DMS53 (cell line): ENCODE results near the gene SLC1A2.

Experiments used
- DNase-seq: peaks from one replicate; lab custom pipeline; 2025; lab: John Stamatoyannopoulos, UW

SLC1A2 gene

DNA sequence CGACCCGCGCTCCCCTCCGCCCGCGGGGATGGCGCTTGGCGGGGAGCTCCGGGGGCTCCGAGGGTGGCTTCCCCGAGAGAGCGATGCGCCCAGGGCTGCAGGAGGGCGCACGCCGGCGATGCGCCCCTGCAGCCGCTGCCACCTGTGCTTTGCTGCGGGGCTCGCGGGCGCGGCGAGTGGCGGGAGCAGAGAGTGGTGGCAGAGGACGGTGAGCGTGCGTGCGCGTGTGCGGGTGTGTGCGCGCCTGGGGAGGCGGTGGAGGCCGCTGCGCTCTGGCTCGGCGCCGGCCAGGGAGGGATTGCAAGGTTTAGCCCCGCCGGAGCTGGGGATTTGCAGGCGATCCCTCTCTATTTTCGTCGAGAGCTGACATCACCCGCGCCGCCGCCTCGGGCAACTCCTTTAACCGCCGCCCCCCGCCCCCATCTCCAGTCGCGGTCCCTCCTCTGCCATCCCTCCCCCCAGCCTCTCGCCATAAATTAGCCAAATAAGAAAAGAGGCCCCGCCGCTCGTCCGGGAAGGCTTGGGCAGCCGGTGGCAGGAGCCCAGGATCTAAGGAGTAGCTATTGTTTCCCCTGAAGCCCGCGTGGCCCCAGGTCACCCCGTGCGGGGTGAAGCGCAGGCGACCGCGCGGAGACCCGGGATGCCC lies at the start of gene SLC1A2:
TSS of gene SLC1A2 (minus strand) at position 375 of the 646 bp plus-strand sequence. CDS start 592 bp downstream, outside the sequence.
- peak; percentile 55 for DNase-seq

DNA sequence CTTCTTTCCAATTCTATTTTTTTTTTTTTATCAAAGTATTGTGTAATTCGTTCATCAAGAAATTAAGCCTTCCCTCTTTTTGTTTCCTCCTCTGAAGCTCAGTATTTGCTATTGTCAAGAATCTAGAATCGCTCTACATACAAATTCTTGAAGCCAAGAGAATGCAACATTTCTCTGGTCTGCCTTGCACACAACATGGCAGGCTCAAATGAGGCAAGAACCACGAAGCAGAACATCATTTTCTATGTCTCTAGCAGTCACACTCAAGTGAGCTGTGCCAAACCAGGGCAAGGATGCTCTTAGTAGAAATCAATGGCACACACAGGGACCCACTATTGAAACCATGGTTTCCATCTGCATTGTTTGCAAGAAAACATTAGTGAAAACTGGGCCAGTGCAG lies 46.7 kb upstream of the SLC1A2 start:
- DNase-seq: no peak

DNA sequence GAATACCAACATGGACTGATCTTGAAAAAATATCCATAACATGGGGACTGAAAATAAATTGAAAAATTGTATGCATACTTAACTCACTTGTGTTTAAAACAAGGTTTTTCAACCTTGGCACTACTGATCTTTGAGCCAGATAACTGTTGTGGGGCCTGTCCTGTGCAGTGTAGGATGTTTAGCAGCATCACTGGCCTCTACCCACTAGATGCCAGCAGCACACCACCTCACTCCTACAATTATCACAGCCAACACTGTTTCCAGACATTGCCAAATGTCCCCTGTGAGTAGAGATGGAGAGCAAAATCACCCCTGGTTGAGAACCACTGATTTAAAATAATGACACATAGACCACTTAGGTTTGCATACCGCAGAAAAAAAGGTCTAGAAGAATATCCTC lies 45.0 kb upstream of the SLC1A2 start:
- no peak for DNase-seq

DNA sequence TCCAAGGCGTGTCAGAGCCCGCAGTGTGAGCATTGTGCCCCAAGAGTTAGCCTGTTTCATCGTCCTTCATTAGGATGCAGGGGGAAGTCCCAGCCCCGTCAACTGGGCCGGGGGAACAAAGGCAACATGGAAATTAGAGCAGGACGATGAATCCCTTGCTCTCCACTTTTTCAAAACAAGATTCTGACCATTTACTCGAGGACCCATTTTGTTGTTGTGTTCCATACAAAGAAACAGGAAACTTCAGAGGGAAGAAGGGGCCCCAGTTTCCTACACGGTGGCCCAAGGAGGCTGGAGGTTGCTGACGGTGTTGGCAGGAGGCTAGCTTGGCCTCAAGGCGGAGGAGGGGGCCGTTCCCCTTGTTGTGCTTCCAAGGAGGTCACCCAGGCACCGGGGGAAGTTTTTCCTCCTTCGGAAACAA lies 44.0 kb upstream of the SLC1A2 start:
- DNase-seq: no peak

DNA sequence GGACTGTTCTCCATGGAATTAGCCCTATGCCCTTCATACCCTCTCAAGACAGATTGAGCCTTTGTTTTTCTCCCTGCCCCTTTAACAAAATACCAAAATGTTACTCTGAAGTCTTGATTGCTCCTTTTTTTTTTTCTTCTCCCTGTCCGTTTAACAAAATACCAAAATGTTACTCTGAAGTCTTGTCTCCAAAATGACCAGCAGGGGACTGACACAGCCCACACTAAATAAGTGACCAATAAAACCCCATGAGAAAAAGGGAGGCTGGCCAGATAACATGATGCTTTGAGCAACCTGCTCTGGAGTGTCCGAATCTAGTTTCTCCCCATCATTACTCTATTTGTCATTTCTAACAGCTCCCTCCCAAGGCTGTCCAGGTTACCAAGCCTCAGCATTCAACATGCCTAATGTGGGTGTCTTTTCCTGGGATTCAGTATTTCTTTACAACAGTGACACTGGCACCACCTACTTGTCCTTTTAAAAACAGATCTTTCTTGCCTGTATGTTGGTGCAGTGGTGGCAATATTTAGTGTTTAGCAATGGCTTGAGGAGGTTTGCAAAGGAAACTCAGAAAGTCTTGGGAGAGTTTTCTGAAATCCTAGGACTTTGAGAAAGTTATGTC lies 42.7 kb upstream of the SLC1A2 start:
- DNase-seq: no peak

DNA sequence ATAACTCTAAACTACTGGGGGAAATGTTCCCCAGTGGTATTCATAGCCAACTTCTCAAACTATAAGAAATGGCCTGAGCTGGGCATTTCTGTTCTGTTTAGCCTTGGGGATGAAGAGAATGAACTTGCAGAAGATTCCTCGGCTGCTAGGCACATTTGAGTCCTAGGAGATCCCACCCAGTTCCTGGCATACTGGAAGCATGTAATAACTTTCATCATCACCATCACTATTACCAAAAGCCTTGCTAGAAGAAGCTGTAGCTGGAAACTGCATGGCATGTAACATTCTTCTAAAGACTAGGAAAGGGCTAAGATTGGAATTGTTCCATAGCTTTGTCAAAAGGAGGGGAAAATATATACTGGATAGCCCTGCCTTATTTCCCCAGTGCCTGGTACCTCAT lies 40.1 kb upstream of the SLC1A2 start:
- DNase-seq: no peak

DNA sequence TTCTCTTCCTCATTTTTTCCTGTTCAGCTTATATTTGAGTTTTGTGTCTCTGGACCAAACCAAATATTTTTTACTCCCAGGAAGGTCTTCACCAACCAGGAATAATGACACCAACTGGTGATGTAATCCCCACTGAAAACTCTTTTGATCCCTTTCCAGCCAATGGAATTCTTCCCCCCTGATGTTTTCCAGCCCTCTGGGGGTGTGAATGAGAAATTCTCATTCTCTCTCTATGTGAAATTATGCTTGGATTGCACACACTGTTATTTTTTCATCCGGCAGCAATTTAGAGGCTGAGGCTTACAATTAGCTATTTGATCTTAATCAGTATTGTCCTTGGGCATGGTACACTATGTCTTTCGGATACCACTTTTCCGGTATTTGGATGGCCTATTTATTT lies 39.5 kb upstream of the SLC1A2 start:
- DNase-seq: no peak

DNA sequence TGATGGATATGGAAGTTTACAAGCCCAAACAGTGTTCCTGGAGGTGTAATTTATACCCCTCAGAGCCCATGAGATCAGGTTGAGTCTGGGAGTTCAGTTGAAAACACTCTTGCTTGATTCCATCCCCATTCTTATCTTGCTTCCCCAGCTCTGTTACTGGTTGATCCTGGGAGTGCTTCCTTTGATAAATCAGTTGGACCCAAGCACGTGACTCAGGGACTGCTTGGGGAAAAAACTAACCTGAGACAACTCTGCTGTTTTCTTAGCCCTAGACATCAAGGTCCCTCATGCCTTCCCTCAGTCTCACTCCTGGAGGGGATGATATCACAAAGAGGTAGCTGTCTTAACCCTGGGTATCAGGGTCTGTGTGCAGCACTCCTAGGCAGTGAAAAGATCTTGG lies 35.0 kb upstream of the SLC1A2 start:
- no peak for DNase-seq

DNA sequence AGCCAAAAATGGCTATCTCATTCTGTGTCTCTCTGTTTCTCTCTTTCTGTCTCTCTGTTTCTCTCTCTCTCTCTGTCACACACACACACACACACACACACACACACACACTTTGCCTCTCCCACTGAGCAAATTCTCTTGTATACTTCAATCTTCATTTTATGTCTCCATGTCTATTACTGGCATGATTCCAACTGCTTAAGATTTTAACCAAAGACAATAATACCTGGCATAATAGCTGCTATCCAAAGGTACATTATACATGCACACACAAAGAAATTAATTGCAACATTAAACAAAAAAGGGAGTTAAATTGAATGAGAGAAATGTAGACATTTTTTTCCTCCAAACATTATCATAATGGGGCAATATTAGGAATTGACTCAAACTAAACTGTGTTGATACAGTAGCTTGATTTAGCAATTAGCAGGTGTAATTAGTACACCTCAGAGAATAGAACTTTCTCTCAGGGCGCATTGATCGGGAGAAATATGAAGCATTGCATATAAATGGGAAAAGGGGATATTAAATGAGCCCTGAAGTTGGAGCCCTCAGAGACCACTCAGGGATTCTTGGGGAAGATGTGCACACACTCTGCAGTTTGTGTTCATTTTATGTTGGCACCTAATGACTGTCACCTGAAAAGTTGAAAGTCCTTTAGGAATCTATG lies 17.4 kb upstream of the SLC1A2 start:
- no peak for DNase-seq

DNA sequence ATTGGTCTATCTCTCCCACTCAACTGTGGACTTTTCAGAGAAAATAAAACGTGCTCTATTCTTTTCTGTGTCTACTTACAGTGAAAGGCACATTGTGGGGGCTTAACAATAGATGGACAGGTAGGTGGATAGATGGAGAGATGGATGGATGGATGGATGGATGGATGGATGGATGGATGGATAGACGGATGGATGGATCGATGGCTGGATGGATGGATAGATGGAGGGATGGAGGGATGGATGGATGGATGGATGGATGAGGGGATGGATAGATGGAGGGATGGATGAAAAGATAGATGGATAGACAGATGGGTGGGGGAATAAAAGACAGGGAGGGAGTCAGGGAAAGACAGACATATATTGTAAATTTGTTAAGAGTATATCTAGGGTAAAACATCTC lies 14.2 kb upstream of the SLC1A2 start:
- DNase-seq: no peak

DNA sequence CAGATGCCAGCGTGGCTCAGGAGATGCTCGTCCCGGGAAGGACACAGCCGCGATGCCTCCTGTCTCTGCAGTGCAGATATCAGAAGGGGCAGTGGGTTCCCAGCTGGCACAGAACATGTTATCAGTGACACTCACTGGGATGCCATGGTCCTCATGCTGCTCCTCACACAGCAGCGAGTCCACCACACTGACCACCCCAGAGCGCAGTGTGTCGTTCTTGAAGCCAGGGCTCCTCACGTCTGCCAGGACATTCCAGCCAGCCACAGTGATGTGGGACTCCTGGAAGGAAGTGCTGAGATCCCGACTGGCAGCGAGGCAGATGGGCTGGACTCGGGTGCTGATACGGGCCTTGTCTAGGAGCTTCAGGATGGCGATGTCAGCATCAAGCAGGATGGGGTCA lies 13.1 kb upstream of the SLC1A2 start:
- DNase-seq: no peak

DNA sequence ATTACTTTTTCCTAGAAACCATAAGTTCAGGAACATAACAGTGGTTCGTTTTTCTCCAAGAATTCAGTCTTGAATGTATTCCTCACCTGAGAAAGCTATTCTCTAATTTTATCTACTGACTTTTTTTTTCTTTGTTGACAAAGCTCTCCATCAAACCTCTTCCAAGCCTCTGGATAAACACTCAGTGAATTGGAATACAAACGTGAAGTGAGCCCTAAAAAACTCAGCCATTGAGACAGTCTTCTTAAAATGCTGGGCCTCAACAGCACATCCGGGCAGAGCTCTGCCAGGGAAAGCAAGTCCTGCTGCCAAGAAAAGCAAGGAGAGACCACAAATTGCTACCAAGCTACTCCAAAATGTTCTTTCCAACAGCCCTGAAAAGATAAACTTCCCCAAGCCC lies 7.7 kb upstream of the SLC1A2 start:
- peak; percentile 63 for DNase-seq

DNA sequence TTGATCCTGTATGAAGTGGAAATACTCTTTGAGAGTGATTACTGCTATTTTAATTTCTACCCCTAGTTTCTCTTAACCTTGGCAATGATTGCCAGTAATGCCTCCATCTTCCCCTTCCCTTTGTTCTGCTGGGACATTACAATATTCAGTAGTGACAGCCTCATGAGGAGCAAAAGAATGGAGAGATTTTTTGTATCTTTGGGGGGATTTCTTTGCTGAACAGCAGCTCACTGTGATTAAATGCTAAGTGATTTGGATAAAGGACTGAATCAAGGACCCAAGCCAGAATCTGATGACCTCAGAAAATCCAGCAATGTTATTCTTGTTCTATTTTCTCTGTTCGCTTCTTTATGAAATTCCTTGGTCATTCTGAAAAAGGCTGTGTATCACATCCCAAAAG lies 7.0 kb upstream of the SLC1A2 start:
- DNase-seq: no peak

DNA sequence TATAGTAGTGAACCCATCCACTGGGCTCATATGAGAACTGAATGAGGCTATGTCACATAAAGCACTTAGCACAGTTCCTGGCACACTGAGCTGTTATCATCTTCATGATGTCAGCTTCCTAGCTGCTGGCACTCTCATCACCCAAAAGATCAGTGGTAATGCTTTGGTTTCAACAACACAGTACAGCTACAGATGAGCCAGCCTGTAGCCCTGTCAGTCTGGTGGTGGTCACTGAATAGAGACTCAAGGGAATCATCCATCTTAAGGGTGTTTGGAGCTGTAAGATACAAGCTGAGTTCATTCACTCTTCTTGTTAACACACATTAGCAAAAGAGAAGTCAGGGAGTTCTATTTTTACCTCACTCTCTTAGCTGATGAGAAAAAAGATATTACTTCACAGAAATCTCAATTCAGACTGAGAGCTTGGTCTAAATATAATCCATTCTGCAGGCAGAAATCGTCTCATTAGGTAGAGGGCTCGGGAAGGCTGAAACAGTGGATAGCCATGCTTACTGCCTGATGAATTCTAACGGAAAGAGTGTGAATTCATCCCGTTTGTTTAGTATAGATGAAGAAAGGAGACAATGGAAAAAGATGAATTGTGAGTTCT lies 6.3 kb upstream of the SLC1A2 start:
- DNase-seq: no peak

DNA sequence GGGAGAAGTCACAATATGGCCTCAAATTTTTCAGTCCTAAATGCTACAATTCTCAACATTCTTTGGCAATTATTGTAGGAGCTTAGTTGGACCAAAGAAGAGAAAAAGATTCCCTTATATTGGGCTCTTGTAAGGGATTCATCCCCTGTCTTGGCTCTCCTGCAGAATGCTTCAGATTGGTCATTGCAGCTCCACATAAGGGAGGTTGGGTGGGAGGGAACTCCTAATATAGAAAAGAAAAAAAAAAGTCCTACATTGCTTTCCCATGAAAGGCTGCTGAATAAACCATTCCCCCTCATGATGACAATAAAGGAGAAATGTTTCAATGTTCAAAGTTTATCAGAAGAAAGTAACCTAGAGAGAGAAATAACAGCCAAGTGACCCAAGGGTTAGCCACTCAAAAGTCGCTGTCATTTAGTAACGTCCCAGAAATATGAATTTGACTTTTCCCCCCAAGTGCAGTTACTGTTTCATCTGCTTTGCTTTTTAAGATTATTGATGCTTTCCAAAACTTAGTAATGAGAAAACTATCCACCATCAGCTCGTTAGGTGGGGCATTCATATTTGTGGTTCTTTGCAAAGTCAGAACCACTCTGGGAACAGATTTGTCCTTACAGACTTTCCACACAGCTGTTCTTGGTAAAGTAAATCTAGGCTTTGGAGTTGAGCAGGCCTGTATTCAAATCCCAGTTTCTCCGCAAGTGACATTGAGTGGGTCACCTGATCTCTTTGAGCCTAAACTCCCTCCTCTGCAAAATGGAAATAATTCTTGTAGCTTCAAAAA lies 5.0 kb upstream of the SLC1A2 start:
- no peak for DNase-seq

DNA sequence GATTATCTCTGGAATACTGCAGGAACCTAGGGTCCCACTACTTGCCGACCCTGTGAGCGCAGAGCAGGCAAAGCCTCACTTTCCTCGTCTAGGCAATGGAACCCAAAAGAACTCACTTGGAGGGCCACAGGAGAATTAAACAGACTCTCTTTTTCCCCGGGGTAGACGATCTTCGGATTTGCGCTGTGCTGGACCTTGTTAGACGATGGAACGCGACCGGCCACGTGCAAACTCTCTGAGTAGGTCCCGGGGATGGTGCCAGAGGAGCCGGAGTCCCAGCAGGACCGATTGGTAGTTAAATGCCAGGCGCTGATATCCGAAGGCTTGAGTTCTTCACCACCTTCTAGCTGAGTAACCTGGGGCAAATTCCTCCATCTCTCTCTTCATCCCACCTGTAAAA lies 1.0 kb upstream of the SLC1A2 start:
- DNase-seq: peak; percentile 20

DNA sequence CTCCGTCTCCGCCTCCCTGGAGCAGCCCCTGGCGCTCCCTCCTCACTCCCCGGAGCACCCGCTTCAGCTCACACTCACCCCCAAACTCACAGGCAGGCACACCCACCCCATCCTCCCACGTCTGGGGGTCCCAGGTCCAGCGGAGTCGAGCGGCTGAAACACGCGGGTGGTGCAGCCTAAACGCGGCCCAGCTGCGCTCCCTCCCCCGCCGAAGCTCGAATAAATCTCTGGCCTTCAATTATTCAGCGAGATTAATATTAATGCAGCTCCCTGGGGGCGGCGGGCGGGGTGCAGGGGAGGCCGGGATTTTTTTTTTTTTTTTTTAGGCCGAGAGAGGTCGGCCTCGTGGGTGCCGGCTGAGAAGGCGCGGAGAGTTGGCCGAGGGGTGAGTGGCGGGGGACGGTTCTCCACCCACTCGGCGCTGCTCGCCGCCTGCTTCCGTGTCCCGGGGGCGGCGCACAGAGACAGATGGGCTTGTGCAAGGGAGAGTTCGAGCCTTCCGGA lies 524 bp upstream of the SLC1A2 start:
- peak; percentile 34 for DNase-seq

DNA sequence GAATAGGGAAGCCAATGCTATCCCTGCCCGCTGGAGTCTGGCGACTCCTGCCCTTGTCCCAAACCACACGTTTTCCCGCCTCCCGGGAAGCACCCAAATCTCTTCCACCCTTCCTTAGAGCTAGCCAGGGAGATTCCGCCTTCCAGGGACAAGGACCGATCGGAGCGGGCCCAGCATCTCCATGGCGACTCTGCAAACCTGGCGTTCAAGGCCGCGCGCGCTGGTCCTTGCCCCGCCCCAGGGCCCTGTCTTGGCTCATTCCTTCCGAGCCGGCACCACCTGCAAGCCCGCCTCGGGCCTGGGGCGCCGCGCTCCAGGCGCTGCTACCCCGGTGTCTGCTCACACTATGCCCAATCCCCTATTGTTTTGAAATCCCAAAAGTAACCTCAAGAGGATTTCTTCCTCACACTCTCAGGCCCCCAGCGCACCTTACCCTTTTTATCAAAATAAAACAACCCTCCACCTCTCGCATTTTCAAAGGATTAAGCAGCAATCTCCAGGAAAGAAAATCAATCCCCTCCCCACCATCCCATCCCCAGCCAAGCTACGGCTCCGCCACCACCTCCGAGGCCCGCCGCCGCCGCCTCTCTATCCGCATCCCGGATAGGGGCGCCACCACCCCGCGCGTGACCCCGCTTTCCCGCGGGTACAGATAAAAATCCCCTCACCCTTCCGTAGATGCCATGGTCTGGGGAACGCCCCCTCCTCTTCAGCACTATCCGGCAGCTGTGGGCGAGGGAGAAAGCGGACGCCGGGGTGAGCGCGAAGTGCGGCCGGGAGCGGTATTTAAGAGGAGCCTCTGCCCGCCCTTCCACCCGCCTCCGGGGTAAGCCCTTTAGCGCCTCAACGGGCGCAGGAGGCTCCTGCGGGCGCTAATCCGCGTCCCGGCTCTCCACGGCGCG lies 825 bp downstream of the SLC1A2 start:
- DNase-seq: peak; percentile 60

DNA sequence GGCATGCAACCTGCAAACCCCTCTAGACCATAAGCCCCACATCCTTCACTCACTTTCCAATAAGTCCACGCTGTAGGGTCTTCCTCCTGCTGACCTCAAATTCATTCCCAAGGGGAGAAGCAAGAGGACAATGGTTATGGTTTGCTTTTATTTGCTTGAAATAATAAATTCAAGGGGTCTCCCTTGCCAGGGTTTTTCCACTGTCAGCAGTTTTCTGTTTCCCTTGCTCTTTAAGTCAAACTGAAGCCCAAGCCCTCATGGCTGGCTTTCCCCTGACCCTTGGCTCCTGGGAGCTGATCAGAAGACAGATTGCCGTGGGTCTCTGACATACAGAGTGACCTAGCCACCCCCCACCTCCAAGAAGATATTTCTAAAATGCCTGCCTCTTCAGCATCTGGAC lies 3.9 kb downstream of the SLC1A2 start:
- DNase-seq: no peak

DNA sequence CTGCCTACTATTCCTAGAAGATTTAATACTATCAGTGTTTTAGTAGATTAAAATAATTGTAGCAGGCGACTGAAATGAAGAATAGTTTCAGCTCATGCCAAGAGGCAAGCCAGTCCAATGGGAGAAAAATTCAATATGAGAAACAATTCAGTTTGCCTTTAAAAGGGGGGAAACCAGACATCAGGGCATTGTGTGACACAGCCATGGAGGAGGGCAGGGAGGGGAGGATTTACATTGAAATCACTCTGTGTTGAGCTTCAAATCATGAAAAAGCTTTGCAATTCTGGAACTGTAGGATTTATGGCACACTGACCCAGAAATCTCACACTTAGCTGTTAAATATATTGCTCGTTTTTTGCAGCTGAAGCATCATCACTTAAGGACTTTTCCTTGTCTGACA lies 4.6 kb downstream of the SLC1A2 start:
- DNase-seq: no peak

DNA sequence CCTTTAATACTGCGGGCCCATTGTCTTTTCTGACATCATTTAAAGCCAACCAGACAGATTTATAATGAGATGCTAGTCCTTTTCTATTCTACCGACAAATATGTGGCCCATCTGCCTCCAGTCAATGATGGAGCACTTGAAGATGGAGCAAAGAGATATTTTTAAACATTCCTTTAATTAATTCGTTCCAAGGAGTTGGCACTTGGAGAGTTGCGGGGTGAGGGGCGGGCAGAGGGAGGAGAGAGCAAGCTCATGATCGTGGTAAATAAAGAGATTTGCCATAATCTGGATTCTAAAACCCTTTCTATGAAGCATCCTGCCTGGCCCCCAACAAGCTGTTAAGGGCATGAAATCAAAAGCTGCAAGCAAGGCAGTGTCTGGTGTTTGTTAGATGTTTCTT lies 5.0 kb downstream of the SLC1A2 start:
- no peak for DNase-seq
